T follicular helper cell (primary cell): ENCODE data around the gene DSTYK.
"Not testable (repeated sequence)": the region's sequence is repeated elsewhere in the genome, so short reads cannot be mapped to it uniquely, and the experiment has no call there.

Experiments used
- DNase-seq: peaks from one replicate; pipeline ENCODE4 v3.0.0-alpha.2; 2020; ENCODE audit warnings: low read depth

The DSTYK gene

GRCh38 chr1:205240118-205240517 lies 28.6 kb upstream of the DSTYK start:
- DNase-seq, result no peak

GRCh38 chr1:205239078-205239477 lies 27.6 kb upstream of the DSTYK start:
- no peak for DNase-seq

GRCh38 chr1:205237526-205238484 lies 26.3 kb upstream of the DSTYK start:
- no peak for DNase-seq

DNA sequence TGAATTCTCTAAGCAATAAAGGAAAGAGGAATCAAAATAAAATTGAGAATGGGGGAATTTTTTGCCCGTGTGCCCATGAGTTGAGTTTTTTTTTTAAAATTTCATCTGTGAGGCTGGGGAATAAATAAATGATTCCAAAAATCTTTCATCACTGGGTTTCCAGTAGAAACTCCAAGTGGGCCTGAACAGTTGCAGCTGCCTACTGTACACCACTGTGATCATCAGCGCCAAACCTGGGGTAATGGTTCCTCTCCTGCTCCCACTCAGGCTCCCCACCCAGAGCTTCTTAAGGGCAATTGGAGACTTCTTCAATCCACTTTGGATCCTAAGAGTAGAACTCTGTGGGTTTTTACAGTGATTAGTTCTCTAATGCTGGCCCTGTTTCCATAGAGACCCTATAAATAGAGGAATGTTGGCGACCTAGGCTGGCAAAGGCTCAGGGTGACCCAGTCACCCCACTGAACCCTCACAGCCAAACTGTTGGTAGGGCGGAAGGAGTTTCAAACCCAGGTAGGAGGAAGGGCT lies 25.5 kb upstream of the DSTYK start:
- no peak for DNase-seq

- no peak for DNase-seq
Measured at GRCh38 chr1:205236526-205236925, 25.0 kb upstream of the DSTYK start.

DNA sequence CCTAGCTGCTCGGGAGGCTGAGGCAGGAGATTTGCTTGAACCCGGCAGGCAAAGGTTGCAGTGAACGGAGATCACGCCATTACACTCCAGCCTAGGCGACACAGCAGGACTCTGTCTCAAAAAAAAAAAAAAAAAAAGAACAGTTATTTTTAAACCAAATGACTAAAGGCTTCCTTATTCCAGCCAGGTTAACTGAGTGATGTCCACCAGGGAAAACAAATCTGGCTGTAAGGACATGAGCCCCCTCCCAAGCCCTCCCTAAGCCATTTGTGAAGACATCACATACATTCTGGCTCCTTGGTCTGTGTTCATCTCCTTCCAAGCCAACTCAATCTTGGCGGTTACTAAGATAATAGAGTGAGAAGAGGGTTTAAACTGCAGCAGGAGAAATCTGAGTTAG lies 24.4 kb upstream of the DSTYK start:
- DNase-seq, result no peak

GRCh38 chr1:205233986-205234385 lies 22.5 kb upstream of the DSTYK start:
- not testable (repeated sequence) for DNase-seq

DNA sequence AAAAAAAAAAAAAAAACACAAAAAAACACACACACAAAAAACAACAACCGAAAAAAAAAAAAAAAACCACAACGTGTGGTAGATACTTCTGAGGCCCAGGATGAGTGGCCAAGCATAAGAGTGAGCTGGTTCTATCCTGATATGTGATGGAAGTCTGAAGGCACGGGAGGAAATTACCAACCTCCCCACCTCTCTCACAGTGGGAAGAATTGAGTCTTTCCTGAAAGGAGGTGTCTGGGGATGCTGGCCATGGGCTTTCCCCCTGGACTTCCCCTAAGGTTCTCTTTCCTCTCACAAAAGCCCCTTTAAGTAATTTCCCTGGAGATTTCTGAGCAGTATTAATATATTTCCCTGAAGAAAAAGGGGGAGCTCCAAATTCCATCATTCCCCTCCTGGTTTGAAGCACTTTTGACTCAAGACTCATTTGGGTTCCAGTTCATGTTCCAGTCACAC lies 21.5 kb upstream of the DSTYK start:
- no peak for DNase-seq

GRCh38 chr1:205232127-205232820 lies 20.8 kb upstream of the DSTYK start:
- no peak for DNase-seq

- no peak for DNase-seq
Measured at GRCh38 chr1:205230982-205231381, 19.5 kb upstream of the DSTYK start.

DNA sequence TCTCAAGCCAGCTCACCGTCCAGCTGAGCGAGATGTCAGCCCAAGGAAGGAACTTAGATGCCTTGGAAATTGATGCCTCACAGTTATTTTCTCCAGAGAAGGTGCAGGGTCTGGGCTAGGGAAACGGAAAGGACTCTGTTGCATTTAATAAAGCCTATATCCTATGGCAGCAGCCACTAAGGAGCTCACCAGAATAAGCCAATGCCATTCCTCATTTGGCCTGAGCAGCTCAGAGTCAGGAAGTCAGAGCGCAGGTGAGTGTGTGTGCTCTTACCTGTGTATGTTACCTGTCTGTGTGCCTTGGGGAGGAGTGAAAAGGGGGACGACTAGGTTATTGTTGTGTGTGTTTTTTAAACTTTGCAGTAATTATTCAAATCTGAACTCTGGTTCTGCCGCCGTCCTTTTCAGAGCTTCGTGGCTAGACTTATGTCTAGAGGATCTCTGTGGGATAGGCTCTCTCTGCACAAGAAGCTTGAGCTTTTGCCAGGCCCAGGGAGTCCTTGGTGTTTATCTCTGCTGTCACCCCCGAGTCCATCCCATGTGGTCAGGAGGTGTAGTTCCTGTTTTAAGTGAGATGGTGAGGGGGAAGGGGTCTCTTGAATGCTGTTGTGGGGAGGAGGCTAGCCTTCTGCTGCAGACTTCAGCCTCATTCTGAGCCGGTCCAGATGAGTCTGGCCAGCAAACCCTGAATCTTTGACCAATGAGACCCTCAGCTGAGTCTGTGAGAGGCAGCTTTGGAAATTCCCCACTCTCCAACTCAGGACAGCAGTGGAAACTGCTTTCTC lies 18.6 kb upstream of the DSTYK start:
- DNase-seq, result no peak

DNA sequence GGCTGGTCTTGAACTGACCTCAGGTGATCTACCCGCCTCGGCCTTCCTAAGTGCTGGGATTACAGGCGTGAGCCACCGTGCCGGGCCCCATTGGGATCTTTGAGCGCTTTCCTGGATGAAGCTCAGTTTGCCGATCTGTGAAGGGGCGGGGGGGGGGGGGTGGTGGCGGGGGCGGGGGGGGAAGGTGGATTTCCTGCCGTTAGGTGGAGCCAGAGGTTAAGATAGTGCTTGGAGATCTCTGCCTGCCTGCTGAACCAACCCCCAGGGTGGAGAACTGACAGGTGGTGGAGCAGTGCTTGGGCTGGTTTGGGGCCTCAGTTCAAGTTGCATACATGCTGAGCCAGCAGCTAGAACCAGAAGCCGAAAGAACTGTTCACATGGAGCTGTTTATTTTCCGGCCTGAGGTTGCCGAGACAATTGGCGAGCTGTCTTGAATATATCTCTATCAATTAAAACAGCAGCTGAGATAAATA lies 17.9 kb upstream of the DSTYK start:
- DNase-seq, result peak; percentile 58

- DNase-seq, result no peak
Measured at GRCh38 chr1:205228093-205228521, 16.6 kb upstream of the DSTYK start.

- DNase-seq, result peak; percentile 63
Measured at GRCh38 chr1:205227584-205228013, 16.1 kb upstream of the DSTYK start, which contains the start of gene TMCC2. Gene TMCC2, plus strand, starts transcription at chr1:205227946. Its CDS starts 619 bp downstream, at chr1:205228565.

DNA sequence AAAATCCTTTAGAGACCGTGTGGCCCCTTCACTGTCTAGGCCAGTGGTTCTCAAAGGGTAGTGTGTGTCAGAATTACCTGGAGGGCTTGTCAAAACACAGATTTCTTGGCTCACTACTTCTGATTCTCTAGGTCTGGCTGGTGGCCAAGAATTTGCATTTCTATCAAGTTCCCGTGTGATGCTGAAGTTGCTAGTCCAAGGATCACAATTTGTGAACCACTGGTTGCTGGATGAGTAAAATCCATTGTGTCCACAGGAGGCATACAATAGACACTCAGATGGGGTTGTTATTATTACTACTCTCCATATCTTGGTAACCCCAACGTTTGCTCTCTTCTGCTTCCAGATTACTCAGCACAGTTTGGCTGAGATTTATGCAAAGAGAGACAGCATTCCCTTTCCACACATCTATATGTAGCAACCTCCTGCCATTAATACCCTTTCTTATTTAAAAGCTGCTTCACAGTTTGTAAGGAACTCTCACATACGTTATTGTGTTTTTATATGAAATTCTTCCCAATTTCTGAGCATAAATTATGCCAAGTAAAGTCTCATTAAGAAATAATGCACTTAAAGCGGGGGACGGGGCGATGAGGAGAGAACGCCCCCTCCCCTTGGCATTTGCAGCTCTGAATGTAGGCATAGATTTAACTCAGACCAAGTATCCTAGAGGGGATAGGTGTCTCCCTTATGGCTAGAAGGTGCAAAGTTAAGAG lies 15.5 kb upstream of the DSTYK start:
- no peak for DNase-seq

DNA sequence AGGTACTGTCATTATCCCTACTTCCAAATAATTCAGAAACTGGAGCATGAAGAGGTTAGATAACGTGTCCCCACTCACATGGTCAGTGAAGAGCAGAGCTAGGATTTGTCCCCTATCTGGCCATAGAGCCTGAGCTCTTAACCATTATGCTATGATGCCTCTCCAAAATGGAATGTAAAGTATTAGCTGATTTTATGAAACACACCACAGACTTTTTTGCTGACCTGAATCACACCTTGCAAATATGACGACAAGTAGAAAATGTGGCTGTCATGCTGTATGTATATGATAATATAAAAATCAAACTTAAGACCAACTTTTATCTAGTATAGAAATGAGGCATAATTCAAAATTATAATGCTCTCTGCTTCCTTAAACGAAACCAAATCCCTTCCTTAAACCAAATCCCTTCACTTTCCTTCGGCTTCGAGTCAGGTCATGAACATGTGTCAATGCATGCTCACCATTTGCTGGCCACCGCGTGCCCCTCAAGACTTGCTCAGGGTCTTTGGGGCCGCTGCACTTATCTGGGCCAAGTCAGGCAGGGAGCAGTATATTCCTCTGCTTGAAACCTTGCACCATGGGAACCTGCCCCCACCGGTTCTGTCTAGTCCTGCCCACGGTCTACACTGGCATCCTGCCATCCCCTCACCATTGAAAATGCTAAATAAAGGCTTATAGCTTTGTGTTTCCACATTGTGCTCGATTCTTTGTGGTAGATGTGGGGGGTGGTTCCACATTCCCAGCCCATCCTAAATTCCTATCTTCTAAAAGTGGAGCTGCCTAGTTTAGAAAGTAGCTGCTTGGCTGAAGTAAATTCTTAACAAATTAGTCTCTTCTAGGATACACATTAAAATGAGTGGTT lies 14.6 kb upstream of the DSTYK start:
- no peak for DNase-seq

- DNase-seq, result no peak
Measured at GRCh38 chr1:205224736-205225135, 13.2 kb upstream of the DSTYK start.

DNA sequence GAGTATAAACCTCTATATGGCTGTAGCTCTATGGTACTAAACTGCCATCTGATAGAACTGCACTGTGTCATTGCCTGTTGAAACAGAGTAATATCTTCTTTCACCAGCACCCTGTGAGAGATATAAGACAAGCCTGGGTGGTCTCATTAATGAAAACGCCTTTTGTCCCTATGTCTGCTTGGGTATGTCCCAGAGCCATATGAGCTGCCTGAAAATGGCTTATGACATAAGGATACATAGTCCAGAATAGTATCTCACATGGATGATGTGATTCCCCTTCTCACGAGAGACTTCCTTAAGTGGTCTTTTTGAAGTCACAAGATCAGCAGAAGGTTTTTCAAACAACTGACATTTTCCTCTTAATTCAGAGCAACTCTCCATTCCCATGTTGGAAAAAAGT lies 8.9 kb upstream of the DSTYK start:
- DNase-seq, result no peak

DNA sequence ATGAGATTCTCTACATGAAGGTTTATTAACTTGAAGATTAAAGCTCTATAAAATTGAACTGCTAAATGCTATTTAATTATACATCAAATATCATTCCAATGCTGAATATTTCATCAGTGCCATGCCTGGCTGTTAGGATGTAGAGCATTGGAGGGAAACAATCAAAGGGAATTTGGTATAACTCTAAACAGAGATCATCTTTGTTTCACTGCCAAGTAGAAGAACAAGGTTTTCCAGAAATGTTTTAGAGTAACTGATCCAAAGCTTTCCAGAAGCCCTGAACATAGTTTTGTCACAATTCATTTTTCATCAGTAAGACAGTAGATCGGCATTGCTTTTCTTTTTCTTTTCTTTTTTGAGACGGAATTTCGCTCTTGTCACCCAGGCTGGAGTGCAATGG lies 5.9 kb upstream of the DSTYK start:
- DNase-seq, result no peak

- DNase-seq, result no peak
Measured at GRCh38 chr1:205216588-205216987, 5.1 kb upstream of the DSTYK start.
